ENCODE data around the gene RALA.

GRCh38 chr7:39732837-39733804 lies 109.7 kb downstream of the RALA start:
- TF ChIP-seq CTCF (optimal IDR thresholded peaks at IDR 0.05 in 1 of 3, IDR thresholded peaks at IDR 0.05 in 1 of 3, conservative IDR thresholded peaks at IDR 0.05 in 1 of 3; ENCODE audit: extremely low read depth in 1 of 3, insufficient read depth in 2 of 3, low read length in 3 of 3): no peak
- no peak for TF ChIP-seq EZH2 (IDR thresholded peaks at IDR 0.05; ENCODE audit: low read length)
